K562 (cell line): ENCODE data around the gene ASIP. TPM values are rescaled to one million over a fixed set of nuclear protein-coding genes. Genes with fewer than 3 reads are reported as not detected.

Source experiments
- ATAC-seq: fragments of 200-7000 bp; cut with Tn5 transposase; 3 replicates; pipeline ENCODE4 v1.9.1; 2020; ENCODE audit warnings: moderate library complexity
- BruUV-seq: library from RNA; stranded (reverse); fragments of 400-500 nt; replicated peaks from 2 replicates; lab custom pipeline; 2021; lab: Mats Ljungman, UMichigan
- CTCF ChIA-PET: fragments of 300-600 bp; formaldehyde crosslinking; extraction: SDS; loops from one replicate; lab custom pipeline; 2021; ENCODE audit warnings: low intra/inter-chr PET ratio; lab: Yijun Ruan, JAX
- POLR2A ChIA-PET: fragments of 300-600, 350-650 bp; sonication (Branson Sonifier 250); formaldehyde crosslinking; extraction: SDS; loops from one replicate; lab custom pipeline; 2021; ENCODE audit warnings: antibody characterized with exemption, inconsistent platforms; lab: Yijun Ruan, JAX
- DNase-seq, 4 experiments: peaks; one replicate each; pipeline versions ENCODE4 v3.0.0 to v3.0.0-alpha.2; 2011 to 2018; ENCODE audit warnings: low spot score in 3 of 4, mixed read lengths in 3 of 4; ENCODE audit errors: extremely low read depth in 1 of 4
- FAIRE-seq: peaks from 2 replicates; lab custom pipeline; 2011; peaks lifted over from hg19 to GRCh38; lab: Jason Lieb, UNC
- H2AFZ ChIP-seq: 2 replicates; pipeline ENCODE4 v1.6.0; 2011; ENCODE audit warnings: low read depth, low read length, control low read depth, inconsistent platforms
- H3K27ac ChIP-seq: fragments of 200-600 bp; 3 replicates; pipeline ENCODE4 v1.8.0; 2011; ENCODE audit warnings: low read depth, mild to moderate bottlenecking, control low read depth, inconsistent platforms, low read length, moderate library complexity, mixed read lengths; ENCODE audit errors: extremely low read depth
- H3K27me3 ChIP-seq, 2 experiments: fragments of 300-600 bp in 1 of 2; 2 replicates in 1 of 2; 3 replicates in 1 of 2; pipeline versions ENCODE4 v1.6.0 to v1.8.0; 2011; ENCODE audit warnings: inconsistent platforms in 2 of 2, low read length in 2 of 2, mild to moderate bottlenecking in 1 of 2, mixed read lengths in 1 of 2, moderate library complexity in 1 of 2; ENCODE audit not compliant: control insufficient read depth in 2 of 2, insufficient read depth in 2 of 2
- H3K36me3 ChIP-seq: fragments of 300-600 bp; 3 replicates; pipeline ENCODE4 v1.8.0; 2011; ENCODE audit warnings: mild to moderate bottlenecking, low read length, inconsistent platforms; ENCODE audit not compliant: control insufficient read depth, insufficient read depth
- H3K4me1 ChIP-seq, 2 experiments: fragments of 200-600 bp in 1 of 2; replicated peaks in 1 of 2; 2 replicates in 1 of 2; 3 replicates in 1 of 2; pipeline versions ENCODE4 v1.5.1 to v1.8.0; 2011; ENCODE audit warnings: inconsistent platforms in 2 of 2, low read length in 2 of 2, mild to moderate bottlenecking in 1 of 2, mixed read lengths in 1 of 2, moderate library complexity in 1 of 2; ENCODE audit not compliant: control insufficient read depth in 2 of 2, insufficient read depth in 2 of 2
- H3K4me2 ChIP-seq: 2 replicates; pipeline ENCODE4 v1.6.1; 2011; ENCODE audit warnings: low read length, control low read depth, inconsistent platforms, mixed read lengths; ENCODE audit not compliant: insufficient read depth
- H3K4me3 ChIP-seq: fragments of 200-600 bp; sonication (generic), shearing (Covaris generic); 2 replicates; pipeline ENCODE4 v1.5.1; 2016; ENCODE audit warnings: control low read depth, inconsistent platforms
- H3K79me2 ChIP-seq: fragments of 200-600 bp; 3 replicates; pipeline ENCODE4 v1.8.0; 2011; ENCODE audit warnings: low read length, inconsistent platforms; ENCODE audit not compliant: control insufficient read depth, insufficient read depth
- H3K9ac ChIP-seq, 2 experiments: 2 replicates each; pipeline versions ENCODE4 v1.6.0 to v1.6.1; 2011; ENCODE audit warnings: low read depth in 2 of 2, low read length in 2 of 2, control low read depth in 1 of 2, inconsistent platforms in 1 of 2, mild to moderate bottlenecking in 1 of 2, mixed read lengths in 1 of 2; ENCODE audit not compliant: insufficient read depth in 1 of 2
- H3K9me1 ChIP-seq: one replicate; pipeline ENCODE4 v1.6.0; 2011; ENCODE audit warnings: inconsistent platforms, mild to moderate bottlenecking, low read length, moderate library complexity; ENCODE audit not compliant: control insufficient read depth, insufficient read depth
- H3K9me3 ChIP-seq: replicated peaks from 2 replicates; pipeline ENCODE4 v1.5.1; 2011; ENCODE audit warnings: low read depth, low read length, inconsistent platforms; ENCODE audit not compliant: control insufficient read depth, insufficient read depth
- H4K20me1 ChIP-seq: replicated peaks from 2 replicates; pipeline ENCODE4 v1.6.1; 2011; ENCODE audit warnings: low read length, inconsistent platforms, mixed read lengths; ENCODE audit not compliant: control insufficient read depth, insufficient read depth
- ATF1 ChIP-seq, 2 experiments: fragments of 450-650 bp in 1 of 2; IDR thresholded peaks; 2 replicates each; pipeline ENCODE4 v1.6.1; 2016; ENCODE audit warnings: missing compliant biosample characterization in 1 of 2, missing genetic modification characterization in 1 of 2
- EP400 ChIP-seq: fragments of 450-650 bp; IDR thresholded peaks from 2 replicates; pipeline ENCODE4 v1.6.1; 2017; ENCODE audit warnings: antibody characterized with exemption, mild to moderate bottlenecking, moderate library complexity
- IFI16 ChIP-seq: fragments of 250-450 bp; sonication (Bioruptor Pico); IDR thresholded peaks from 2 replicates; pipeline ENCODE4 v2.1.2; 2022; ENCODE audit warnings: mild to moderate bottlenecking, inconsistent platforms
- MTA2 ChIP-seq: fragments of 450-650 bp; IDR thresholded peaks from 2 replicates; pipeline ENCODE4 v1.6.1; 2016; ENCODE audit warnings: low read depth
- NFRKB ChIP-seq: fragments of 450-650 bp; IDR thresholded peaks from 2 replicates; pipeline ENCODE4 v1.6.1; 2016; ENCODE audit warnings: low read depth
- PRPF4 ChIP-seq: fragments of 200-400 bp; formaldehyde crosslinking; IDR thresholded peaks from one replicate; pipeline ENCODE4 v1.6.1; 2017; ENCODE audit warnings: low read length, low read depth, mild to moderate bottlenecking; ENCODE audit not compliant: insufficient read depth, poor library complexity, severe bottlenecking
- ZFP30 ChIP-seq: fragments of 250-450 bp; sonication (Bioruptor Pico); IDR thresholded peaks from 2 replicates; pipeline ENCODE4 v1.8.0; 2022; ENCODE audit warnings: moderate library complexity, mild to moderate bottlenecking, inconsistent platforms, borderline replicate concordance
- ZFP36 ChIP-seq: fragments of 150-350 bp; IDR thresholded peaks from 2 replicates; pipeline ENCODE4 v1.6.1; 2018; ENCODE audit warnings: low read length, low read depth; ENCODE audit not compliant: partially characterized antibody
- ZNF280A ChIP-seq: fragments of 450-650 bp; IDR thresholded peaks from 2 replicates; pipeline ENCODE4 v1.6.1; 2018; ENCODE audit warnings: mild to moderate bottlenecking, low read depth; ENCODE audit not compliant: partially characterized antibody
- ZNF584 ChIP-seq: fragments of 200-800 bp; sonication (Bioruptor generic); IDR thresholded peaks from 2 replicates; pipeline ENCODE4 v1.6.1; 2016; ENCODE audit warnings: low read depth, mild to moderate bottlenecking, missing genetic modification characterization, missing compliant biosample characterization
- ZNF668 ChIP-seq: fragments of 250-450 bp; sonication (Bioruptor Pico); IDR thresholded peaks from 2 replicates; pipeline ENCODE4 v1.8.0; 2022; ENCODE audit warnings: mild to moderate bottlenecking, inconsistent platforms
- ZNF785 ChIP-seq: fragments of 250-450 bp; sonication (Bioruptor Pico); IDR thresholded peaks from 2 replicates; pipeline ENCODE4 v1.4.0; 2020; ENCODE audit warnings: mild to moderate bottlenecking
- WGBS: fragments of 100-300 bp; shearing (Covaris generic); methylation state at CpG from one replicate; pipeline ENCODE4 v1.1.6; 2016; ENCODE audit warnings: low coverage, mixed read lengths; ENCODE audit not compliant: insufficient coverage; ENCODE audit errors: missing lambda C conversion rate; 5-methylcytosine and 5-hydroxymethylcytosine counted together
- in situ Hi-C: fragments of 300-500 bp; cut with MboI; formaldehyde crosslinking; loops from 4 replicates; pipeline ENCODE4 v1.15.0; 2018; ENCODE audit warnings: inconsistent platforms, mixed read lengths
- intact Hi-C: fragments of 100-400 bp; cut with micrococcal nuclease; formaldehyde crosslinking; loops from 2 replicates; pipeline ENCODE4 v1.14.2; 2022
- polyA plus RNA-seq, 8 experiments: library from polyadenylated mRNA; depleted of rRNA in 4 of 8; stranded (reverse) in 5 of 8; unstranded in 3 of 8; fragments of >200 nt; fragmentation: Nextera tagmentation in 2 of 8; fragmentation: Illumina TruSeq in 1 of 8; extraction: Ambion mirVana in 2 of 8; extraction: Trizol in 1 of 8; gene quantifications; 2 replicates each; pipeline versions ENCODE4 v1.2.1 to v1.2.3, GENCODE V29; 2011 to 2014; ENCODE audit warnings: inconsistent platforms in 1 of 8, missing spikeins in 1 of 8
- total RNA-seq, 7 experiments: library from RNA; depleted of rRNA in 6 of 7; stranded (reverse); fragments of >200 nt in 6 of 7; fragmentation: Illumina TruSeq in 2 of 7; extraction: Trizol in 2 of 7; gene quantifications; 2 replicates each; pipeline versions ENCODE4 v1.2.1 to v1.2.3, GENCODE V29; 2011 to 2021; ENCODE audit warnings: low replicate concordance in 1 of 7

The ASIP gene
- total and polyA plus RNA-seq, 9 of the 15 experiments (the other 6 are each of a cell fraction or from before 2014, with no cell fraction given): not detected

- Histone ChIP-seq H3K27ac (no peak overlapping the region), H3K4me1 (peaks cover 2 to 4% of the 10 kb centered on the region in 2 experiments; a peak in 3 of 5 replicates), H3K4me2 (no peak overlapping the region), H4K20me1 (no peaks in the 10 kb centered on the region), H3K36me3 (peaks cover 10% of the 10 kb centered on the region; the same call in 2 of the 3 replicates), H3K27me3 (no peaks in the 10 kb centered on the region), H3K9me1 (no peaks in the 10 kb centered on the region), H3K79me2 (no peaks in the 10 kb centered on the region), H3K4me3 (no peak overlapping the region), H3K9me3 (no peaks in the 10 kb centered on the region), H3K9ac (no peak overlapping the region), H2AFZ (no peak overlapping the region)
- TF ChIP-seq IFI16 (CRISPR knock-in tag): no peak
- TF ChIP-seq ZNF584: no peak
- TF ChIP-seq NFRKB: no peak
- no peak for TF ChIP-seq ZFP36
- no peak for TF ChIP-seq PRPF4
- no peak for TF ChIP-seq ZFP30 (CRISPR knock-in tag)
- no peak for TF ChIP-seq ATF1 (CRISPR knock-in tag; IDR thresholded peaks at IDR 0.05)
- no peak for TF ChIP-seq ATF1 (tag; IDR thresholded peaks at IDR 0.05)
- TF ChIP-seq ZNF668 (CRISPR knock-in tag): no peak
- TF ChIP-seq ZNF280A: no peak
- TF ChIP-seq ZNF785 (CRISPR knock-in tag): no peak
- TF ChIP-seq MTA2: no peak
- TF ChIP-seq EP400: no peak
- DNase-seq (no peak), FAIRE-seq (peak; percentile 52), ATAC-seq (no peak)
- no TSS peak for BruUV-seq
- WGBS: 93% methylated on average over 5 of the region's 5 CpGs
- CTCF ChIA-PET: no interaction called here
- in situ Hi-C loops: no loop called here
- intact Hi-C loops: no loop called here
- POLR2A ChIA-PET: no interaction called here
Observed at GRCh38 chr20:34264141-34264540, 22.9 kb downstream of the ASIP start.
